NCI-H2196 (cell line): ENCODE data around the gene KXD1.
"Not testable (repeated sequence)": the region's sequence is repeated elsewhere in the genome, so short reads cannot be mapped to it uniquely, and the experiment has no call there.

ENCODE experiments used
- DNase-seq: peaks from one replicate; lab custom pipeline; 2025; ENCODE audit not compliant: unreplicated experiment; lab: John Stamatoyannopoulos, UW

The KXD1 gene

DNA sequence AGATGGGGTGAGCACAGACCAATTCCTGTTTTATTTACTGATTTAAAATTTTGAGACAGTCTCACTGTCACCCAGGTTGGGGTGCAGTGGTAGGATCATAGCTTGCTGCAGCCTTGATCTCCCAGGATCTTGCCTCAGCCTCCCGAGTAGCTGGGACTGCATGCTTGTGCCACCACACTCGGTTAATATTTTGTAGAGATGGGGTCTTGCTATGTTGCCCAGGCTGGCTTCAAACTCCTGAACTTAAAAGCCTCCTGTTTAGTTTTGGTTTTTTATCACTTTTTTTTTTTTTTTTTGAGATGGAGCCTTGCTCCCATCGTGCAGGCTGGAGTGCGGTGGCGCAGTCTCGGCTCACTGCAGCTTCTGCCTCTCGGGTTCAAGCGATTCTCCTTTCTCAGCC, 18.7 kb downstream of the KXD1 start:
- DNase-seq: no peak

DNA sequence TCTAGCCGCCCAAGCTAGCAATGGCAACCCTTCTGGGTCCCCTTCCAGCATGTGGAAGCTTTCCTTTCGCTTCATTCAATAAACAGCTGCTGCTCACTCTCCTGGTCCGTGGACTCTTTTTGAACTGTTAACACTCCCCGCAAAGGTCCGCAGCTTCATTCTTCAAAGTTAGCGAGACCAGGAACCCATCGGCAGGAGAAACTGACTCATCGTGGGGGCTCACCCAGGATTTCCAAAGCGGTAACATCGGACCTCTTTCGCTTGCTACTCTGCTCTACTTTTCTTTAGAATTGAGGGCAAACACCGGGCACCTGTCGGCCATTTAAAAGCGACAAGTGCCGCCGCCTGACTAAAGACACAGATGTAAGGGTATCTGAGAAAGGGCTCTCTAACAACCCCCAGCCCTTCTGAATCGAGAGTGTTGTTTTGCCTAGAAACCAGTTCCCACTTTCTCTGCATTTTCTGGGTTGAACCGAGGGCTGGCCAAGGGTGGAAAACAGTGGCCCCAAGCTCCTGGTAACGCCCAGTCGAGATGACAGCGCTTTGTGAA, 19.8 kb downstream of the KXD1 start:
- no peak for DNase-seq

DNA sequence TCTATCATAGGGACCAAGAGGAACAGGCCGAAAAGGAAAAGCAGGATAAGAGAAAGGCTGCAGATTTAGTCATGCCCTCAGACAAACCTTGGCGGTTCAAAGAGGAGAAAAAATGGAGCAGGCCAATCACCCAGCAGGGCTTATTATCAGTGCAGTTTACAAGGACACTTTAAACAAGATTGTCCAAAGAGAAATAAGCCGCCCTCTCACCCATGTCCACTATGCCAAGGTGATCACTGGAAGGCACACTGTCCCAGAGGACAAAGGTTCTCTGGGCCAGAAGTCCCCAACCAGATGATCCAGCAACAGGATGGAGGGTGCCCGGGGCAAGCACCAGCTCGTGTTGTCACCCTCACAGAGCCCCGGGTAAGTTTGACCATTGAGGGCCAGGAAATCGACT, 22.6 kb downstream of the KXD1 start:
- no peak for DNase-seq

DNA sequence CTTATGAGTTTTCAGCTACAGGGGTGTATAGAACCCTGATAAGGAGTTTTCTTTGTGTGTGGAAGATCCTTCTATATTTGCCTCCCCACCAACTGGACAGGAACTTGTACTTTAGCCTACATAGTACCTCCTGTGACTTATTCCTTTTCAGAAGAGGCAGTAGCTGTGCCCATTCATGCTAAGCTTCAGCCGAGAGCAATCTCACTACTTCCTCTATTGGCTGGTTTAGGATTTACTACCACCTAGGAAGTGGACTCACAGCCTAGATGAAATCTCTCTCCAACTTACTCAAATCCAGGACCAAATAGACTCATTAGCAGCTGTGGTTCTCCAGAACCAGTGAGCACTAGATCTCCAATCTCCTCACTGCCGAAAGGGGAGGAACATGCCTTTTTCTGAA, 28.6 kb downstream of the KXD1 start:
- DNase-seq: no peak

DNA sequence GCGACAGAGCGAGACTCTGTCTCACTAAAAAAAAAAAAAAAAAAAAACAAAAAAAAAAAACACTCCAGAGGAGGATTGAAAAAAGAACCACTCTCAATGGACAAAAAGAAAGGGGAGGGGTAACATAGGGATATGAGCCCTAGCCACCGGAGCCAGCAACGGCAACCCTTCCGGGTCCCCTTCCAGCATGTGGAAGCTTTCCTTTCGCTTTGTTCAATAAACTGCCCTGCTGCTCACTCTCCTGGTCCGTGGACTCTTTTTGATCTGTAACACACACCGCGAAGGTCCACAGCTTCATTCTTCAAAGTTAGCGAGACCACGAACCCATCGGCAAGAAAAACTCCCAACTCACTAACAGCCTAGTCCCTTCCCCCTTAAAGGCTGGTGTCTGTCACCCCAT, 29.9 kb downstream of the KXD1 start:
- no peak for DNase-seq

DNA sequence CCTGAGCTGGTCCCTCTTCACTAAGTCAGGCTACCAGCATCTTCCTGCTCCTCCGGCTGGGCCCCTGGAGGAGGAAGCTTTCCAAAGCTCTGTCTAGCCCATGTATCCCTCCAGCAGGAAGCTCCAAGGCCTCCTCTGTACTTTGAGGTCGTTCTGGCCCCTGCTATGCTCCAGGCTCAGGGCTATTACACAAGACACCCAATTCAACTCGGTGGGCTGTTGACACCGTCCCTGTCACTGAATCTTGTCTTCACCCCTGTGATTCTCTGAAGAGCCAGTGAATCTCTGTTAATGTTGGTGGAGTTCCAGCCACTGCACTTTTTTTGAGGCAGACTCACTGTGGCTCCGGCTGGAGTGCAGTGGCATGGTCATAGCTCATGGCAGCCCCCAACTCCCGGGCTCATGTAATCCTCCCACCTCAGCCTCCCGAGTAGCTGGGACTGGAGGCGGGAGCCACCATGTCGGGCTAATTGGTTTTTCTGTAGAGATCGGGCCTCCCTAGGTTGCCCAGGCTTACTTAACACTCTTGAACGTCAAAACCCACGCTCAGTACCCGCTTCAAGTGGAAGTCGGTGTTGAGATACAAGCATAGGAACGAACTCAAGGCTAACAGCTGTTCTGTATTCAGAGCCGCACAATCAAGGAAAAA, 30.4 kb downstream of the KXD1 start:
- DNase-seq: no peak

DNA sequence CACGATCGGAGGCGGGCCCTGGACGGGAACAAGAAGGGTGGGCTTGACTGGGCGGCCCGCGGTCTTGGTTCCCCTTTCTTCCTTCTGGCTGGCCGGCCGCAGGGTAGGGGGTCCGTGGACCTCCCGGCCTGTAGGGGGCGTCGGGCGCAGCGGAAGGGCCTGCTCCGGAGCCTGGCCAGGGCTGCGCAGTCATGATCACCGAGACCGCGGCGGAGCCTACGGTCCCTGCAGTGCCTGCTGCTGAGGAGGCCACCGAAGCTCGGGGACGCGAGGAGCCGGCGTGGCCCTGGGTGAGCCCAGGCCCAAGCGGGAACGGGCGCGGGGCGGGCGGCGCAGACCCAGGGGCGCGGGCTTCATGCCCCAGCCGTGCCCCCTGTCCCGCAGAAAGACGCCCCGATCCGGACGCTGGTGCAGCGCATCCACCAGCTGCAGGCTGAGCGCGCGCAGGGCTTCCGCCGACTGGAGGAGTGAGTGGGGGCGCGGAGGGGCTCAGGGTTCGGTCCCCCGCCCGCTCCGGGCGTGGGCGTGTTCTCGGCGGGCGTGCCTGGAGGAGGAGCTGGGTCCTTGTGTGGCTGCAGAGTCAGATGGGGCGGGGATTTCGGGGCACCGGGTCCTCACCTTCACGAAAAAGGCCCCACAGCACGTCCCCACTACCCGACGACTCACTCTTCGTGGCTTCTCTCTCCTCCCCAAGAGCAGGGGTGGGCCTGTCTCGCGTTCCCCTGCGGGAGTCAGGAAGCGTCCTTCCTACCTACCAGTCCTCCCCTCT, 31.1 kb downstream of the KXD1 start, which contains the start of gene REX1BD:
TSS of gene REX1BD (plus strand) at position 188 of the 769 bp plus-strand sequence. CDS start at position 192, 4 bp downstream.
- DNase-seq: peak; percentile 78

DNA sequence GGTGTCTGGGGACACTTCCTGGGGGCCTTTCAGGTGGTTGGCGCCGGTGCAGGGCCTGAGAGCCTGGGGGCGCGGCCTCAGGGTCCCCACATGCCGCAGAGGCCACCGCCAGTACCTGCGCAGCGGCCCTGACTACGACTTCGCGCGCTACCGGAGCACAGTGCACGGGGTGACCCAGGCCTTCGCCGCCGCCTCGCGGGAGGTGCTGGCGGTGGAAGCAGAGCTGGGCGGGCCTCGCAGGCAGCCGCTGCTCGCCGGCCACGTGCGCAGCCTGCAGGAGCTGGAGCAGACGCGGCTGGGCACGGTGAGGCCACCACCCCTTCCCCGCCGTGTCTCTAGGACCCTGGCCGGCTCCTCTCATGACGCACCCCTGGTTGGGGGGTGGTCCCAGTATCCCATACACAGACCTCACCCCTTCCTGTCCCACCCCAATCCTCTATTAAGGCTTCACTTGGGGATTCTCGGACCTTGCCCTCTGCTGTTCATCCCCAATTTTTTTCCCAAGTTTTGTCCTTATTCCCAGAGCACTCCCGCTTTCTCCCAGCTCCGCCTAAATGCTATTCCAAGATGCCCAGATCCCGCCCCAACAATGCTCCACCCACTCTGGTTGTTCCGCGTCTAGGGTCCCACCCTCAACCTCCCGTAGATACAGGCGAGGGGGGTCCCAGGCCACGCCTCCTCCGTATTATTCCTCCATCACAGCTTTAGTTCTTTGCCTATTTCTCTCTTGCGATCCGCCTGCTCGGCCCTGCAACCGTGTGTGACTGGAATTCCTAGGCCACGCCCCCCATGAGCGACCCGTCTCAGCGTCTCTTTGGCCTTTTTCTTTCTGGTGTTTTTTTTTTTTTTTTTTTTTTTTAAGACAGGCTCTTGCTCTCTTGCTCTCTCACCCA, 32.0 kb downstream of the KXD1 start:
- DNase-seq: peak; percentile 89

DNA sequence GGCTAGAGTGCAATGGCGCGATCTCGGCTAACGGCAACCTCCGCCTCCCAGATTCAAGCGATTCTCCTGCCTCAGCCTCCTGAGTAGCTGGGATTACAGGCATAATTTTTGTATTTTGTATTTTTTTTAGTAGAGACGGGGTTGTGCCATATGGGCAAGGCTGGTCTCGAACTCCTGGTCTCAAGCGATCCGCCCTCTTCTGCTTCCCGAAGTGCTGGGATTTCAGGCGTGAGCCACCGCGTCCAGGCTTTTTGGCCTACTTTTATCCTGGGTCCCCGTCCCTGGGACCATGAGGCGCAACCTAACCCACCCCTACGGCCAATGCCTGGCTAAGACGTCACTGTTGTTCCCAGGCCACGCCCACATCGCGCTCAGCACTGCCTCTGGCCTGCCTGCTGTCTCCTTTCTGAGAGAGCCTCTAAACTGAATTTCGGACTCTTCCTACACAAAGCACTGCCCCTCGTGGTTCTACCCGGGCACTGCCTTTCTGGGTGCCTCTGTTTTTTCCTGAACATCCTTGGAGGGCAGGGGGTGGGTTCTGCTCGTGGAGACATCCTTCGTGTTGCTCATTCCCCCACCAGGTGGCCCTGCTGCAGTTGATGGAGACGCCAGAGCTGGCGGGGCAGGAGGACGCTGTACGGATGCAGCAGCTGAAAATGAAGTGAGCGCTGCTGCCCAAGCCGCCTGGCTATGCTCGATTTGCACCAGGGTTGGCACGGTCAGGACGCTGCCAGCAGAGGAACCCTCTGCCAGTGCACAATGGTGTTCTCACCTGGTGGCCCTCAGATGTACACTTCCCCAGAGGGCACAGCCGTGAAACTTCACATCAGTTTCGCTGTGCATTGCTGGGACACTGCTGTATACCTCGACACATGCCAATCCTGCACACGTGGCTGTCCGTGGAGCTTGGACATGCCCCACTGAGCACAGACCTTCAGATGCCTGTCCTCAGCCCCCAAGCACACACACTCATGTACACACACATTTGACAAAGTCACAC, 32.9 kb downstream of the KXD1 start:
- DNase-seq: peak; percentile 98

DNA sequence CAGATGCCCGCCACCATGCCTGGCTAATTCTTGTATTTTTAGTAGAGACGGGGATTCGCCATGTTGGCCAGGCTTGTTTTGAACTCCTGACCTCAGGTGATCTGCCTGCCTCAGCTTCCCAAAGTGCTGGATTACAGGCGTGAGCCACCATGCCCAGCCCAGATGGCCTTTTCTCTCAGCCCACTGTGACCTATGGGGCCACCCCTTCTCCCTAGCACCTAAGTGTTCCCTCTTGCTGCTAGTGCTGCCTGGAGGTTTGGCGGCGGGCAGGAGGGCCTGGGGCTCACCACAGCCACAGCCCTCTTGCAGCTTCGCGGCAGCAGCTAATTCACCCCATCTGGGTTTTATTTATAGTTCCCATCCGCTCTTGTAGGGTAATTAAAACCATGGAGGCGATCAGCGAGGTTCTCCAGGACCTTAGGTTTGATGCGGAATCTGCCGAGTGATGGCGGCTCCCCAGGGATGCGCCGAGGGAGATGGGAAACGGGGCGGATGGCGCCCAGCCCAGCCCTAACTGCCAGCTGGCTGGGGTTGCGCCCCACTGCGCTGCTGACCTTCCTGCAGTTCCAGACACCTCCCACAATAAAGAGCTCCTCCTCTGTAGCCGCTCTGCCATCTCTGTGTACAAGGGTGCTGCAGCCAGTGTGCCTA, 34.2 kb downstream of the KXD1 start:
- no peak for DNase-seq

DNA sequence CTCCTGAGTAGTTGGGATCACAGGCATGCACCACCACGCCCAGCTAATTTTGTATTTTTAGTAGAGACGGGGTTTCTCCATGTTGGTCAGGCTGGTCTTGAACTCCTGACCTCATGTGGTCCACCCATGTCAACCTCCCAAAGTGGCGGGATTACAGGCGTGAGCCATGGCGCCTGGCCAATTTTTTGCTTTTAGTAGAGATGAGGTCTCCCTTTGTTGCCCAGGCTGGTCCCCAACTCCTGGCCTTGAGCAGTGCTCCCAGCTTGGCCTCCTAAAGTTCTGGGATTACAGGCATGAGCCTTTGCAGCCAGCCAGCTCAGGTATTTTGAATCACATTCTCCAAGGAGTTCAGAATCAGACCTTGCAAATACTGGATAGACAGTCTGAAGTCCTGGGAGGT, 35.1 kb downstream of the KXD1 start:
- DNase-seq: not testable (repeated sequence)

DNA sequence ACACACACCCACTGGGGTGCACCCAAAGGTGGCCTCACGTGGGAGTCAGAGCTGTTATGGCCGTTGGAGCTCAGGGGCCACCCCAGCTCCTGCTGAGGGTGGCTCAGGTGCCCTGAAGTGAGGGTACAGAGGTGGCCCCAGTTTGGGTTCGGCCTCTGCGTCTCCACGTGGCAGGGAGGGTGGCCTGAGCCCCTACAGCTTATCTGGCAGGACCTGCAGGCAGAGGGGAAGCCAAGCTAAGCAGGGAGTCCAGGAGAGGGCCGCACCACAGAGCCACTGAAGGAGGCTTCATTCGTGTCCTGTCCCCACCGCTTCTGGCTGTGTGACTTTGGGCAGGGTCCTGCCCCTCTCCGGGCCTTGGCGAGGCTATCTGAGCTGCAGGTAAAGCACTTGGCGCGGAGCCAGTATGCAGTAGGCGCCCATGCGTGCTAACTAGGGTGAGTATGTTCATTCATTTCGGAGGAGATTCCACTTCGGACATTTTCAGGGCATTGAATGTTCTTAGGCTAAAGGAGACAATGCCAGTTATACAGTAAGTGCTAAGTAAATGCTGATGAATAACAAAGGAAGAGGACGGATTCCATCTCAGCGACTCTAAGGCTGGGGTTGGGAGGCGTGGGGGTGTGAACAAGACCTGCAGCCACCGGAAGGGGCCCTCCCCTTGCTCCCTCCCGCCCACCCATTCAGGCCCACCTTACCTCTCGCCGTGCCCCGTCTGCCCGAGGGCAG, 35.9 kb downstream of the KXD1 start:
- no peak for DNase-seq

DNA sequence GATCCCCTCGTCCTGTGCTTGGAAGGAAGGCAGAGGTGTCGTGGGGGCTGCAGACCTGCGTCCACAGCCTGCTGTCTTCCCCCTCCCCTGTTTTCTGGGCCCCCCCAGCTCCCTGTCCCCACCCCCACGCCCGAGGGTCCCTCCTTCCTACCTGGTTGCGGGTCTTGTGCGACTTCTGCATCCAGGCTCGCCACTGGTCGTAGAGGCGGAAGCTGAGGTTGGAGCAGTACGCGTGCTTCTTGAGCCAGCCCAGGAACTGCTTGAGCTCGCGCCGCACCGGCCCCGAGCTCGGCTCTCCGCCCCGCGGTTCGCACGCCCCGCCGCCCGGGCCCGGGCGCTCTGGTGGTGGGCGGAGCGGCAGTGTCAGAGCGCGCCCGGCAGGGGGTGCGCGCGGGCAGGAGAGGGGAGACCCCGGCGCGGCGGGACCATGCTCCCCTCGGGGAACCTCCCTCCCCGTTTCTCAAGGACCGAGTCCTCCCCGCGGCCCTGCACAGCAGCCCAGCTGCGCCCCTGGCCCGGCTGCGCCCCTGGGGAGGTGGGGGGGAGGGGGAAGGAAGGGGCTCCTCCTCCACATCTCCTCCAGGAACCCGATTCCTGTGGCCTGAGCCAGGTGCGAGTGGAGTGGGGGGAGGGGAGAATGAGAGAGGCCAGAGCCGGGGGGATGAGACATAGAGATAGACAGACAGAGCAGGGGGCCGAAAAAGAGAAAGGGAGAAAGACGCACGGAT, 36.6 kb downstream of the KXD1 start:
- DNase-seq: peak; percentile 88

DNA sequence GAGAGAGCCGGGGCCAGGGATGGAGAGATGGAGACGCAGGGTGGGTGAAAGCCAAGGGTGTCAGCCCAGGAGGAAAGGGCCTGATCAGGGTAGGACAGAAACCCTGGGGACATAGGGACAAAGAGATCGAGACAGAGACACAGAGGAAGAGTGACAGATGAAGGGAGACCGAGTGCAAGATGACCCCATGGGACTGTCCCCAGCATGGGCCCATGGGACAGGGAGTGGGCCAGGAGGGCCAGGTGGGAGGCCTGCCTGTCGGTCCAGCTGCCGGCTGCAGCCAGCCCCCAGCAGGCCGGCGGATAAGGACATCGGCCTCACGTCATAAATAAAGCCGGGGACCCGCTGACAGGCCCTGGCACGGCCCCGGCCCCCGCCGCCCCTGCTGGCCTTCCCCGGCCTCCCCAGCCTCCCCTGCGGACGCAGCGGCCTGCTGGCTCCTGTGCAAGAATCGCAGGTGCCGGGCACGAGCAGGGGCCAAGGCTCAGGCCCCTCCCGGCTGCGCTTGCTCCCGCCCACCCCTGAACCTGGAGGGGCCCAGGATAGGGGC, 37.2 kb downstream of the KXD1 start:
- no peak for DNase-seq

DNA sequence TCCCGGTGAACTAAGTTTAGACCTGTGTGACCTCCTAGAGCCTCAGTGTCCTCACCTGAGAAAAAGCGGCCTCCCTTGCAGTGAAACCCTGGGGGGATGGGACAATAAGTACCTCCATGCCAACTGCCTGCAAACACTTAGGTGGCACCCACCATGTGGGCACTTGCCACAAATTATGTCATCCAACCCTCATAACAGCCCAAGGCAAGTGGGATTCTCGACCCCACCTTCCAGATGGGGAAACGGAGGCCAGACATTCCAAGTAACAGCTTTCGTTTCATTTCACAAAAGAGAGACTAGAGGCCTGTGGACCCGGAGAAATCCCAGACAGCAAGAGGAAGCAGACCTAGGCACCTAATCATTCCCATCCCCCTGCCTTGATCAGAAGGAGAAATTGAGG, 37.8 kb downstream of the KXD1 start:
- no peak for DNase-seq

DNA sequence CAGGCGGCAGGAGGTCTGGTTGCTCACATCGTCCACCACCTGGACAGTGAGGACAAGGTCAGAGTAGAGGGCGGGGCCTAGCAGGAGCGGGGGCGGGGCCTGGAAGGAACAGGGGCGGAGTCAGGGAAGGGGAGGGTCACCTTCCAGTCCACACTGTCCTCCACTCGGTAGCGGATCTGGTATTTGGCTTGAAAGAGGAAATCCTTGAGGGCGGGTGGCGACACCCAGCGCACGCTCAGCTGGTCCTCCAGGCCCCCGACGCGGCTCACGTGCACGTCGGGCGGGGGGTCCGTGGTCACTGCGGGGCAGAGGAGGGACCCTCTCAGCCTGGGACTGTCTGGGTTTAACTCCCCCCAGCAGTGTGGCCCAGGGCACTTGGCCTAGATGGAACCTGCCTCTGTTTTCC, 39.1 kb downstream of the KXD1 start:
- DNase-seq: peak; percentile 47

DNA sequence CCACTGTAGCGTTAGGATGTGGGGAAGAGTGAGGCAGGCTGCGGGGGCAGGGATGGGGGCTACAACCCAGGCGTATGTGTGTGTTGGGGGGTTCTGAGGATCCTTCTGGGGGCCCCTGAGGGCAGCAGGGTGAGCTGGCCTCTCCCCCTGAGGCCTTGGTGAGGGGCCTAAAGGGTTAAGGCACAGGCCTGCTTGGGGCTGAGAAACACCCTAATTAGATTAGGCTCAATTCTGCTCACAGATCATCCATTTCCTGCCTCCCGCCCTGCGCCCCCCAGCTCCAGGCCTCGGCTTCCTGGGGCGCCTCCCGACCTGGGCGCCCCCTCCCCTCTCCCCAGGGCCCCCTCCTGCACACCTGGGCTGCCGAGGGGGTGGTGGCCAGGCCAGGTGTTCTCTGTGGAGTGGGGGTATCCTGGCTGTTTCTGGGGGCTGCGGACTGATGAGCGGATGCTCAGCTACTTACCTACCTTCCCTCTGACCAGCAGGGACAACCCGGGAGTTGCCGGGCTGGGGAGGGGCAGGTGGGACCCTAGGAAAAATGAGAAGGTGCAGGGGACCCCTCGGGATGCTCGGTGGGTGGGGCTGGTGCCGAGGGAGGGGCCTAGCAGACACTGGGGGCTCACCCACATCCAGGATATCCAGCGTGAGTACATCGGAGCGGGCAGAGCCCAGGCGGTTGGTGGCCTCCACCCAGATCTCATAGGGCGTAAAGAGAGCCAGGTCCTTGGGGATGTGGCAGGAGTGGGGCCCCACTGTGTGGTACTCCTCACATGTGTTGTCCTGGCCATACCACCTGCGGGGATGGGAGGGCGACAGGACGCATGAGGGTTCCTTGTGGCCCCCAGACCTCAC, 40.4 kb downstream of the KXD1 start:
- no peak for DNase-seq
